Breast epithelium (tissue), 4 donors: ENCODE data around the gene SLC31A1. TPM values are rescaled to one million over a fixed set of nuclear protein-coding genes. Genes with fewer than 3 reads are reported as not detected.

Experiments used
- DNase-seq, 2 donors: peaks; one replicate each; pipeline ENCODE4 v3.0.0-alpha.2; 2019; ENCODE audit warnings: low spot score in 2 of 2
- H3K27ac ChIP-seq, 2 donors: fragments of 200-600 bp; sonication (generic) in 1 of 2; one replicate each; pipeline ENCODE4 v1.5.1; 2016 to 2019; ENCODE audit warnings: mild to moderate bottlenecking in 1 of 2
- H3K27me3 ChIP-seq, 2 donors: fragments of 200-600 bp; sonication (generic) in 1 of 2; one replicate each; pipeline versions ENCODE4 v1.5.1 to v1.6.0; 2017 to 2019; ENCODE audit warnings: control low read depth in 1 of 2, mild to moderate bottlenecking in 1 of 2
- H3K36me3 ChIP-seq: fragments of 200-600 bp; one replicate; pipeline ENCODE4 v1.5.1; 2019
- H3K4me1 ChIP-seq, 2 donors: fragments of 200-600 bp; sonication (generic); one replicate each; pipeline ENCODE4 v1.5.1; 2016 to 2019; ENCODE audit warnings: control low read depth in 1 of 2
- H3K4me3 ChIP-seq, 3 donors: fragments of 200-600 bp; sonication (generic); 1 replicate in 2 of 3; 2 replicates in 1 of 3; pipeline ENCODE4 v1.5.1; 2016 to 2019; ENCODE audit warnings: mild to moderate bottlenecking in 3 of 3, moderate library complexity in 2 of 3
- H3K9me3 ChIP-seq, 2 donors: fragments of 200-600 bp; sonication (generic) in 1 of 2; one replicate each; pipeline ENCODE4 v1.5.1; 2016 to 2019; ENCODE audit warnings: control low read depth in 1 of 2
- POLR2A ChIP-seq: fragments of 450-650 bp; IDR thresholded peaks from one replicate; pipeline ENCODE4 v1.6.1; 2016; ENCODE audit warnings: antibody characterized with exemption, mild to moderate bottlenecking, moderate library complexity
- POLR2AphosphoS5 ChIP-seq, 3 donors: sonication (generic); formaldehyde crosslinking; IDR thresholded peaks; one replicate each; pipeline ENCODE4 v1.6.1; 2017; ENCODE audit warnings: antibody characterized with exemption in 3 of 3
- intact Hi-C: fragments of 100-400 bp; cut with DNase I; formaldehyde crosslinking; loops from one replicate; pipeline ENCODE4 v1.15.1; 2023; ENCODE audit warnings: low total_unique reads
- total RNA-seq, 3 donors: library from RNA; depleted of rRNA; stranded (reverse); fragments of >200 nt; gene quantifications; one replicate each; pipeline ENCODE4 v1.1.0, GENCODE V29; 2016
- TF ChIP-seq, protein P1 (sequence below), 3 donors: fragments of 450-650 bp; IDR thresholded peaks; one replicate each; pipeline ENCODE4 v1.5.1; 2016 to 2017; ENCODE audit warnings: antibody characterized with exemption in 3 of 3, mild to moderate bottlenecking in 3 of 3, moderate library complexity in 3 of 3

SLC31A1 gene
- total RNA-seq, 3 donors from 2014 or later = 13.9 to 24.4 (median 18.7) TPM

DNA sequence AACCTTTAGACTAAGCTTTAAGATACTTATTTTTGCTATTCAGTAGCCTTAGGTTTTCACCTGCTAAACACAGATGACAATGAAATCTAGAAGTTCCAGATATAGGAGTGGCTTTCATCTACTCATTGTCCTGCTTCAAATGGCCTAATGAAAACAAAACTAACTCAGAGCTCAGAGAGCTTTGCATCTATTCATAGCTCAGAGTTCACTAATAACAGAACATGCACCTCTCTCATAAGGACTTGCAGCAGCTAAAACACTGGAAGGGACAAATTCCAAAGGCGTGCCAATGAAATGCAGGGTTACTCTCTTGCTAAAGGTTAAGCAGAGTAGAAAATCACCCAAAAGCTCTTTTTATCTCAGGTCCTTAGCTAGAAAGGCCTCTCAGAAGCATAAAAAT lies 41.5 kb upstream of the SLC31A1 start:
- intact Hi-C loops = loop anchor here (5.0 to 10.0 kb wide), 2 partner anchors 518 to 965 kb away; no protein-coding TSS in a partner anchor
- Histone ChIP-seq H3K4me3 (no peak overlapping the region), H3K36me3 (peaks cover 23% of the 10 kb centered on the region), H3K4me1 (no peaks in the 10 kb centered on the region), H3K27ac (no peak overlapping the region), H3K9me3 (no peaks in the 10 kb centered on the region), H3K27me3 (no peaks in the 10 kb centered on the region)
- no peak for DNase-seq
- TF ChIP-seq, protein P1, sequence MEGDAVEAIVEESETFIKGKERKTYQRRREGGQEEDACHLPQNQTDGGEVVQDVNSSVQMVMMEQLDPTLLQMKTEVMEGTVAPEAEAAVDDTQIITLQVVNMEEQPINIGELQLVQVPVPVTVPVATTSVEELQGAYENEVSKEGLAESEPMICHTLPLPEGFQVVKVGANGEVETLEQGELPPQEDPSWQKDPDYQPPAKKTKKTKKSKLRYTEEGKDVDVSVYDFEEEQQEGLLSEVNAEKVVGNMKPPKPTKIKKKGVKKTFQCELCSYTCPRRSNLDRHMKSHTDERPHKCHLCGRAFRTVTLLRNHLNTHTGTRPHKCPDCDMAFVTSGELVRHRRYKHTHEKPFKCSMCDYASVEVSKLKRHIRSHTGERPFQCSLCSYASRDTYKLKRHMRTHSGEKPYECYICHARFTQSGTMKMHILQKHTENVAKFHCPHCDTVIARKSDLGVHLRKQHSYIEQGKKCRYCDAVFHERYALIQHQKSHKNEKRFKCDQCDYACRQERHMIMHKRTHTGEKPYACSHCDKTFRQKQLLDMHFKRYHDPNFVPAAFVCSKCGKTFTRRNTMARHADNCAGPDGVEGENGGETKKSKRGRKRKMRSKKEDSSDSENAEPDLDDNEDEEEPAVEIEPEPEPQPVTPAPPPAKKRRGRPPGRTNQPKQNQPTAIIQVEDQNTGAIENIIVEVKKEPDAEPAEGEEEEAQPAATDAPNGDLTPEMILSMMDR (IDR thresholded peaks at IDR 0.05) = no peak
- TF ChIP-seq POLR2A = no peak
- TF ChIP-seq POLR2AphosphoS5 (IDR thresholded peaks at IDR 0.05) = no peak

DNA sequence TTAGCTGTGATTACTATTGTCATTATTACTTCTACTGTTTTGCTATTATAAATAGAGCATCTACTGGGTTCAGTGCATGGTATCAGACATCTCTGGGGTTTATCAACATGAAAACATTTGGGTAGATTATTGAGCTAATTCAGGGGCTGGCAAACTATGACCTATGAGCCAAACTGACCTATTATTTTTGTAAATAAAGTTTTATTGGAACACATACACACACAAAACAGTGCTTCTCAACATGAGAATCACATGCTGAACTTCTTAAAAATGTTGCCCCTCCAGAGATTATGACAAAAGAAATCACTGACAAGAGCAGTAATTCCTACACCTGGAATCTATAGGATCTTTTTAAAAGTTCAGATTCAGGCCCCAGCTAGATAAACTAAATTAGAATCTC lies 40.2 kb upstream of the SLC31A1 start:
- Histone ChIP-seq H3K27ac (no peak overlapping the region), H3K27me3 (no peaks in the 10 kb centered on the region), H3K4me1 (no peaks in the 10 kb centered on the region), H3K4me3 (no peak overlapping the region), H3K36me3 (peaks cover 17% of the 10 kb centered on the region), H3K9me3 (no peaks in the 10 kb centered on the region)
- intact Hi-C loops = loop anchor here (5.0 kb wide), 1 partner anchor 519 kb away; no protein-coding TSS in a partner anchor
- no peak for TF ChIP-seq POLR2A
- TF ChIP-seq POLR2AphosphoS5 (IDR thresholded peaks at IDR 0.05) = no peak
- TF ChIP-seq, protein P1 (IDR thresholded peaks at IDR 0.05) = no peak
- no peak for DNase-seq

DNA sequence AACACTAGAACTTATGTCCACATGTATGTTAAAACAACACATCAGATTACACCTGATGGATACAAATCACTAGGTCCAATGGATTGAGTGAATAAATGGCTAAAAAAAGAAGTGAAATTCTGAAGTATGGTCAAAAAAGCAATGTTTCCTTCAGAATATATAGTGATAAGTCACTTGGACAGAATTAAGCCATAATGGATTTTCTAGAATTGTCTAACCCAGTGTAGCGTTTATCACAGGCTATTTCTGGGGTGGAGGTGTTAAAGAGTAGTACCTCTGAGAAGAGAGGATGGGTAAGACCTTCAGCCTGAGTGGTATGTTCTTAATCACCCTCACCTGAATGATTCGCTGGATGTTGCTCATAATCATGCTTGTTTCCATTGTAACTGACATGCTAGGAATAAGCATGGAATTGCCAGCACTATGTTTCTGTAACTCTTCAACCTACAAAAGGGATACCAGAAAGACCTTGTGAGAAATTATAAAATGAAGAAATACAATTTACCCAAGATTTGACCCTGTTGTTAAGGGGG lies 37.3 kb upstream of the SLC31A1 start:
- Histone ChIP-seq H3K4me3 (no peak overlapping the region), H3K9me3 (no peaks in the 10 kb centered on the region), H3K36me3 (peaks cover 16% of the 10 kb centered on the region), H3K4me1 (no peaks in the 10 kb centered on the region), H3K27me3 (no peaks in the 10 kb centered on the region), H3K27ac (no peak overlapping the region)
- TF ChIP-seq POLR2AphosphoS5 (IDR thresholded peaks at IDR 0.05) = no peak
- no peak for TF ChIP-seq POLR2A
- TF ChIP-seq, protein P1 (IDR thresholded peaks at IDR 0.05) = no peak
- intact Hi-C loops = loop anchor here (5.0 kb wide), 1 partner anchor 522 kb away; no protein-coding TSS in a partner anchor
- no peak for DNase-seq

DNA sequence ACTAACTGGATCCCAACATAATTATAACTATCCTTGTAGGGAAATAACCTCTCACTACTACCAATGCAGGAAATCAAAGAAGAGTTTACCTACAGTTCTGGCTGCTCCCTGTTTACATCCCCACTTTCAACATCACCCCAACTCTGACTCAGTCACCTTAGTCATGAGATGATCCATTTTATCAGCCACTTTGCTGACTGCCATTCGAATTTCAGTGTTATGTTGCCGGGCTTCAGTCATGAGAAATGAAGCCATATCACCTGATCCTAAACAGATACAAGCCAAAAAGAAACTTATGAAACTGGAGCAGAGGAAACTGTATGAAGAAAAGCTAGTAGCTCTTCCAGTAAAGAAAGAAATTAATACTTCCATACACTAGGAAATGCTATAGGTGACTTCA lies 36.8 kb upstream of the SLC31A1 start:
- TF ChIP-seq POLR2AphosphoS5 (IDR thresholded peaks at IDR 0.05) (no peak), POLR2A (no peak)
- TF ChIP-seq, protein P1 (IDR thresholded peaks at IDR 0.05) = no peak
- intact Hi-C loops = loop anchor here (5.0 kb wide), 1 partner anchor 522 kb away; no protein-coding TSS in a partner anchor
- H3K36me3 ChIP-seq = peaks cover 16% of the 10 kb centered on the region
- H3K4me3 ChIP-seq = no peak overlapping the region
- DNase-seq = no peak
- H3K9me3 ChIP-seq = no peaks in the 10 kb centered on the region
- no peak overlapping the region for H3K27ac ChIP-seq
- H3K27me3 ChIP-seq = no peaks in the 10 kb centered on the region
- no peaks in the 10 kb centered on the region for H3K4me1 ChIP-seq

DNA sequence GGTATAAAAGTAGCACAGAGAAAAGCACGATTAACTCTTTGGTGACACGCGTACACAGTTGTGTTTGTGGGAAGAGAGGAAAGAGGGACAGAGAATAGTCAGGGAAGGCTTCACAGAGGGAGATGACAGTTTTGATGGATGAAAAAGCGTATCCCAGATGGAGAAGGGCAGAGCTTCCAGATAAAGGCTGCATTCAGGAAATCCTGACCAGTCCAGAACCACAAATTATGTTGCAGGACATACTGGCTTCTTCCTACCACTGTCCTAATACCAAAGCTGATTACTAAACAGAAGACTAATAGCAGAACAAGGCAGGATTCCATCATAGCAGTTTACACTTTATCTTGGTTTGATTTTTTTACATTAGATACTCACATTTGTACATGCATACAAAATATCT lies 36.1 kb upstream of the SLC31A1 start:
- peaks cover 16% of the 10 kb centered on the region for H3K36me3 ChIP-seq
- intact Hi-C loops = no loop called here
- H3K27ac ChIP-seq = no peak overlapping the region
- no peak overlapping the region for H3K4me3 ChIP-seq
- no peak for DNase-seq
- no peaks in the 10 kb centered on the region for H3K4me1 ChIP-seq
- TF ChIP-seq POLR2AphosphoS5 (IDR thresholded peaks at IDR 0.05) = no peak
- TF ChIP-seq, protein P1 (IDR thresholded peaks at IDR 0.05) = no peak
- TF ChIP-seq POLR2A = no peak
- H3K9me3 ChIP-seq = no peaks in the 10 kb centered on the region
- no peaks in the 10 kb centered on the region for H3K27me3 ChIP-seq
